Measurements from ENCODE around the gene RPS19.

The RPS19 gene

GRCh38 chr19:41879080-41879479, 19.0 kb downstream of the RPS19 start:
- DNase-seq (ENCODE audit: low spot score): no peak

DNA sequence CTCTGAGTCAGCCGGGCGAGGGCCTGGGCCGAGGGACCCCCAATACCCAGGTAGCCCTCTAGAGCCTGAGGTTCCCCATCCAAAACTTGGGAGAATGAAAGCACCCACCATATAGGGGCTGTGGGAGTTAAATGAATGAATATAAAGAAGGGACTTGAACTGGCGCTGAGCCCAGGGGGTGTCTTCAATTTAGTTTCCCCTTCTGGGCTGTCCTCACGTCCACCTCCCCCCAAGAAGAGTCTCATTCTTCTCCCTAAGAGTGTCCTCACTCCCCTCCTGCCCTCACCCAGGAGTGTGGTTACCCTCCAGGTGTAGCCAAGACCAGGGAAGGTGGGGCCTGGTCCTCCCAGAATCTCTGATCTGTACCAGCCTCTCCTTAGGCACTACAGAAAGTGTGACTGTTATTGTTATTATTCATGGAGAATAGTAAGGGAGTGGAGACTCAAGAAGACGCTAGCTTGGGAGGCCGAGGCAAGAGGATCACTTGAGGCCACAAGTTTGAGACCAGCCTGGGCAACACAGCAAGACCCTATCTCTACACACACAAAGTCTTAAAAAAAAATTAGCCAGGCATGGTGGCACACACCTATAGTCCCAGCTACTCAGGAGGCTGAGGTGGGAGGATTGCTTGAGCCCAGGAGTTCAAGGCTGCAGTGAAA, 19.7 kb downstream of the RPS19 start:
- DNase-seq (ENCODE audit: low spot score): no peak

- DNase-seq (ENCODE audit: low spot score): no peak
Observed at GRCh38 chr19:41880329-41880708, 20.3 kb downstream of the RPS19 start.

GRCh38 chr19:41882568-41883462, 22.8 kb downstream of the RPS19 start, which contains the start of gene ARHGEF1:
TSS of gene ARHGEF1 (plus strand) at chr19:41883184. CDS start at chr19:41888083, 4,899 bp downstream.
- DNase-seq (ENCODE audit: low spot score): peak; percentile 54

GRCh38 chr19:41883463-41883820, 23.4 kb downstream of the RPS19 start:
- no peak for DNase-seq (ENCODE audit: low spot score)

GRCh38 chr19:41883821-41884733, 24.0 kb downstream of the RPS19 start:
- peak; percentile 99 for DNase-seq (ENCODE audit: low spot score)

DNA sequence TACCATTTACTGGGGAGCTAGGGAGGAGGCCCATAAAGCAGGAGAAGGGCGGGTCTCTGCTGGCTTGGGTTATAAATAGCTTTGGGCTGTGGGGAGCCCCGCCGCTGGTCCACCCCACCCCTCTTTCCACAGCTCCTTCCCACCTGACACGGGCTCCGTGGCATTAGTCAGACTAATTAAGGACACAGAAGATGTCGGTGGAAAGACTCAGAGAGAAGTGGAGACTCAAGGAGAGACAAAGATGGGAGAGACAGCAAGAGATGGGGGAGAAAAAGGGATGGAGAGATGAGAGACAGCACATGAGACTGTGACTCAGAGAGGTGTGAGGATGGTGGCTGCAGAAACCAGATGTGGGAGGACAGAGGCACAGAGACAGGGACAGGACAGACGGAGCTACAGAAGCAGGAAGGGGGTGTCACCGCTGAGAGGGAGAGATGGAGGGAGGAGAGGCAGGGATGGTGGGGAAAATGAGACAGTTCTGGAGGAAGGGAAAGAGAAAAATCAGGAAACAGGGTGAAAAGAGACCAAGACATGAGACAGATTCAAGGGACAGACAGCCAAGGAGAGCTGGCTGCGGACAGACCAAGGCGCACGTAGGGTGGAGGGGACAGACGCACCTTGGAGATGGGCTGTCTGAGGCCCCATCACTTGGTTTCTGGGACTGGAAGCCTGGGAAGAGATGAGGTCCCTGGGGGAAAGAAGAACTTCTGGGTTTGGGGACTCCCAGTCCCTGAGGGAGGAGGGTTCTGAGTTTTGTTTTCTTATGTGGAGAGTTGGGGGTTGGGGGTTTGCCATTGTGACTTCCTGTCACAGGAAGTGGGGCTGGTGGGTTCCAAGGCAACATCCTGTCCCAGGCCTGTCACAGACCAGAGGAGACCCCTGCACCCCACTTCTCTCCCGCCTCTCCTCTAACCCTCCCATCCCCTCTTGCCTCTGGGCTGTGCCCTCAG, 27.0 kb downstream of the RPS19 start:
- DNase-seq (ENCODE audit: low spot score): no peak

DNA sequence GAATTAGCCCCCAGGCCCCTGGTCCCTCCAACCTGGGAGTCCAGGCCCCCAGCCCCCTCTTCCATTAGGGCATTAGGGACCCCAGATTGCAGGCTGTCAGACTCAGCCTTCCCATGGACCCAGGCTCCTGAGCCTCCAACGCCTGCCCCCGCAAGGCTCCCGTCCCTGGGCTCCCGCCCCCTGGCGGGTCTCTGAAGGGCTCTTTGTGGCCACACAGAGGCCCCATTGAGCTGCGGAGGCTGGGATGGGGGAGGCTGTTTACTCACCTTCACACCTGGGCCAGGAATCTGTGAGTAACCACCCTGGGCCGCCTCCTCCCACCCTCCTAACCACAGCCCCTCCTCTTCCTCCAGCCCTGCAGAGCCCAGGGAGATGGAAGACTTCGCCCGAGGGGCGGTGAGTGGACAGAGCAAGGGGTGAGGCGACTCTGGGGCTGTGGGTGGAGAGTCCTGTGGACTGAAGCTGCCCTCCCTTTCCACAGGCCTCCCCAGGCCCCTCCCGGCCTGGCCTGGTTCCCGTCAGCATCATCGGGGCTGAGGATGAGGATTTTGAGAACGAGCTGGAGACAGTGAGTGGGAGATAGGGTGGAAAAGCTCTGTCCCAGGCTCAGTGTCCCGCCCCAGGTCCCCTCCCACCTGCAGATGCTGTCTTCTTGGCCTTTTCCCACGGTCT, 27.8 kb downstream of the RPS19 start:
- DNase-seq (ENCODE audit: low spot score): no peak

DNA sequence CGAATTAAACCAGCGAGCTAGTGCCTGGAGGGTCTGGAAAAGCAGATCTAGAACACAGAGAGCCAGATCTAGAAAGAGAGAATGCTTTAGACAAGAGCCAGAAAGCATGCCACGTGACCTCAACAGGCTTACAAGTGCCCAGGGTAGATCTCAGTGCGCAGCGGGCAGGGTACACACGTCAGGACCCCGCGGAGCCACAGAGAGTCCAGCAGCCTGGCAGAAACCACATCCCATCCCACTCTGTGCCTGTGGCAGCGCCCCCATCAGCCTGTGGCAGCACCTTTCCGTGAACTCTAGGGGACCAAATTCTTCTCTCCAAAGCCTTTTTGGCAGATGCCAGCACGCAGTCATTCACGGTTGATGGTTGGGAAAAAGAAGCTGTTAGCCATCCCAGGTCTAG, 28.9 kb downstream of the RPS19 start:
- DNase-seq (ENCODE audit: low spot score): no peak

DNA sequence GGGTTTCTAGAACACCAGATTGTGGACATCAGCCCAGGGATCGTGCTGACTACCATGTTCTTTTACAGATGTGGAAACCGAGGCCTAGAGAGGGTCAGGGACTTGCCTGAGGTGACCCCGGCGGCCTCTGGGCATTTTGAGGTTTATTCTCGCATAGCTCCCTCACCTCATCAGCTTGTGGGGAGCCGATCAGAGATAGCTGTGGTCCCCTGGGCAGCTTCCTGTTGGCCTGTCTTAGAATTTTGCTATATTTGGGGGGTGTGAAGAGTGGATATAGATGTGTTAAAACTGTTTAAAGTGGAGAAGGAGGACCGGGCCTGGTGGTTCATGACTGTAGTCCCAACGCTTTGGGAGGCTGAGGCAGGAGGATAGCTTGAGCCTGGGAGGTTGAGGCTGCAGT, 29.8 kb downstream of the RPS19 start:
- no peak for DNase-seq (ENCODE audit: low spot score)

DNA sequence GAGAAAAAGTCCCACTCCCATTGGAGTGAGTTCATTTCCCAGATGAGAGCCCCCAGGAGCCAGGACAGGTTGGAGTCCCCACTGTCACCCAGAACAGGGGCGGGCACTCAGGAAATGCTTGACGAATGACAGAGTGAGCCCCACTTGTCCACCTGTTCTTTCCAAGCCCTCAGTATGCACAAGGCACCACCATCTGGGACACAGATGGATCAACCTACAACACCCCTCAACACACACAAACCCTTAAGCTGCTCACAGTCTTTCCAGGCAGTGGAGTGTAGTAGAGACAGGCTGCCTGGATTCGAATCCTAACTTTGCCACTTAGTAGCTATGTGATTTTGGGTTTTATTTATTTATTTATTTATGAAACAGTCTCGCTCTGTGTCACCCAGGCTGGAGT, 30.9 kb downstream of the RPS19 start:
- no peak for DNase-seq (ENCODE audit: low spot score)

GRCh38 chr19:41892173-41892902, 32.3 kb downstream of the RPS19 start:
- no peak for DNase-seq (ENCODE audit: low spot score)

DNA sequence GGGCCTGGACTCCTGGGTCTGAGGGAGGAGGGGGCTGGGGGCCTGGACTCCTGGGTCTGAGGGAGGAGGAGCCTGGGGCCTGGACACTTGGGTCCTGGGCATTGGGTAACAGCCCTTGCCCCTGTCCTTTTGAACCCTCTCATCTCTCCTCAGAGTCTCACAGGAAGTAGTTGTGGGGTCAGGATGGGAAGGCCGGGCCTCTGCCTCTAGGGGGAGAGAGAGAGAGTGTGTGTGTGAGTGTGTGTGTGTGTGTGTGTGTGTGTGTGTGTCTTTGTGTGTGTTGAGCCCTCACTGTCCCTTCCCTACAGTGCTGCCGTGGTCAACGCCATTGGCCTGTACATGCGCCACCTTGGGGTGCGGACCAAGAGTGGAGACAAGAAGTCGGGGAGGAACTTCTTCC, 33.8 kb downstream of the RPS19 start:
- no peak for DNase-seq (ENCODE audit: low spot score)

DNA sequence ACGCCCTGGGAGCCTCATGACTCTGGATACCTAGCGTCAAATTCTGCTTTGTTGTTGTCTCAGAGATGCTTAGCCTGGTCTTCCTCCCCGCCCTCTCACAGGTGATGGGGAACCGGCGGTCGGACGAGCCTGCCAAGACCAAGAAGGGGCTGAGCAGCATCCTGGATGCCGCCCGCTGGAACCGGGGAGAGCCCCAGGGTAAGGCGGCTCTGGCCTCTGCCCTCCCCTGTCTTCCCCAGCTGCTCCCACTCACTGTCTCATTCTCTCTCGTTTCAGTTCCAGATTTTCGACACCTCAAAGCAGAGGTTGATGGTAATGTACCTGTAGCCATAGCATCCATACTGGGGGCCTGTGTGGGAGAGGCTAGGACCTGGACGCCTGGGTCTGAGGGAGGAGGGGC, 34.3 kb downstream of the RPS19 start:
- no peak for DNase-seq (ENCODE audit: low spot score)

DNA sequence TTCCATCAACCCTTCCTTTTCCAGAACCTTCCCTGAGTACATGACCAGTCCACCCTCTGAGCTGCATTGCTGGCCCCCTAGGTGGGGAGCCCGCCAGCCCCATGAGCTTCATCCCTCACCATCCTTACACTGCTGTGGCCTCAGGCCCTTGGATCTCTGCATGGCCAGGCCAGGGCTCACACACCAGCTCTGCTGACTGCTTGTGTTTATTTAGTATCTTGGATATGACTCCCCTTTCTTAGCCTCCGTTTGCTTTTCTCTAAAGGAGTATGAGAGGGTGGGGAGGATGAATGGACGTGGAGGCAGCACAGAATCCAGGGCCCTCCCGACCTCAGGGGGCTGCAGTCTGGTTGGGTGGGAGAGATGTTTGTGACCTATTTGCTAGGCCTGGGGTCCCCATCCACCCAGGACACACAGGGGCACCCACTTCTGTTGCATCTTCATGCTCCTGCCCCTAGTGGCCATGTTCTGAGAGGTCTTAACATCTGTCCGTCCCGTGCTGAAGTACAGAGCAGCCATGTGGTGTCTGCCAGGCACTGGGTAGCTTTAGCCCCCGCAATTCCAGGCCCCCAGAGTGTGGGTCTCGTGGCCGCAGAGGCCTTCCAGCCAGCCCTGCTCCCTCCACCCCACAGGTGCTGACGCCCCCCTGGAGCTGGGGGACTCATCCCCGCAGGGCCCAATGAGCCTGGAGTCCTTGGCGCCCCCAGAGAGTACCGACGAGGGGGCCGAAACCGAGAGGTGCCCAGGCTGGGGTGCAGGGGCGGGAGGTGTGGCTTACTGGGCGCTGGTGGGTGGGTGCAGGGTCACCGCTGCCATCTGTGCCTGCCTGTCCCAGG, 35.9 kb downstream of the RPS19 start:
- no peak for DNase-seq (ENCODE audit: low spot score)

- DNase-seq (ENCODE audit: low spot score): no peak
Observed at GRCh38 chr19:41896581-41896942, 36.5 kb downstream of the RPS19 start.

DNA sequence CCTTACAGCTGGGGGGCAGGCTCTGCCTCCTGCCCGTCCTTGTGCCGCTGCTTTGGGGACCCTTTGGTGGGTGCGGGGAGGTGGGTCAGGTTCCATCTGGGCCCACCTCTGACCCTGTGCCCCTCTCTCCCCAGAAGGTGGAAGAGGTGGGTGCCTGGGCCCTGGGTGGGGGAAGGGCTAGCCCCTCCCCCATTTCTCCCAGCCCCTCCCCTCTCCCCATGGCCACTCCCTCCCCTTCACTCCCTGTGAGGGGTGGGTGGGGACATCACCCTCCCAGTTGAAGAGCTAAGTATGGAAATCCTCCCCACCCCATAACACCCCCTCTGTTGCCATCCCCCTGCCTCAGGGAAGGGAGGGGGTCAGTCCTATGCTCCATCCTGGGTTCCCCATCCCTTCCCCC, 37.1 kb downstream of the RPS19 start:
- no peak for DNase-seq (ENCODE audit: low spot score)

GRCh38 chr19:41897820-41898219, 37.8 kb downstream of the RPS19 start:
- no peak for DNase-seq (ENCODE audit: low spot score)

DNA sequence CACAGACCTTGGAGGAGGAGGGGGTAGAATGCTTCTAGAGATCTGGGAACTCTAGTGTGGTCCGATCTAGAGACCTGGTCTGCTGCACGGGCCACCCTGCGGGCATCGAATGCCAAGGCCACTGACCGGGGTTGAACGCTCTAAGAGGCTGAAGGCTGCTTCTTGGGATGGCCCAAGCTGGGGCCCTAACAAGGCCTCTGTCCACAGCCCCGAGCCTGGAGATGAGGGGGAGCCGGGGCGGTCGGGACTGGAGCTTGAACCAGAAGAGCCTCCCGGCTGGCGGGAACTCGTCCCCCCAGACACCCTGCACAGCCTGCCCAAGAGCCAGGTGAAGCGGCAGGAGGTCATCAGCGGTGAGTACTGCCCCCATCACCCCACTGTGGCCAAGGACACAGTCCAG, 38.2 kb downstream of the RPS19 start:
- no peak for DNase-seq (ENCODE audit: low spot score)
